ENCODE results near the gene ALOX5.

Gene ALOX5

GRCh38 chr10:45444022-45444421 lies 70.0 kb downstream of the ALOX5 start:
- DNase-seq: no peak

DNA sequence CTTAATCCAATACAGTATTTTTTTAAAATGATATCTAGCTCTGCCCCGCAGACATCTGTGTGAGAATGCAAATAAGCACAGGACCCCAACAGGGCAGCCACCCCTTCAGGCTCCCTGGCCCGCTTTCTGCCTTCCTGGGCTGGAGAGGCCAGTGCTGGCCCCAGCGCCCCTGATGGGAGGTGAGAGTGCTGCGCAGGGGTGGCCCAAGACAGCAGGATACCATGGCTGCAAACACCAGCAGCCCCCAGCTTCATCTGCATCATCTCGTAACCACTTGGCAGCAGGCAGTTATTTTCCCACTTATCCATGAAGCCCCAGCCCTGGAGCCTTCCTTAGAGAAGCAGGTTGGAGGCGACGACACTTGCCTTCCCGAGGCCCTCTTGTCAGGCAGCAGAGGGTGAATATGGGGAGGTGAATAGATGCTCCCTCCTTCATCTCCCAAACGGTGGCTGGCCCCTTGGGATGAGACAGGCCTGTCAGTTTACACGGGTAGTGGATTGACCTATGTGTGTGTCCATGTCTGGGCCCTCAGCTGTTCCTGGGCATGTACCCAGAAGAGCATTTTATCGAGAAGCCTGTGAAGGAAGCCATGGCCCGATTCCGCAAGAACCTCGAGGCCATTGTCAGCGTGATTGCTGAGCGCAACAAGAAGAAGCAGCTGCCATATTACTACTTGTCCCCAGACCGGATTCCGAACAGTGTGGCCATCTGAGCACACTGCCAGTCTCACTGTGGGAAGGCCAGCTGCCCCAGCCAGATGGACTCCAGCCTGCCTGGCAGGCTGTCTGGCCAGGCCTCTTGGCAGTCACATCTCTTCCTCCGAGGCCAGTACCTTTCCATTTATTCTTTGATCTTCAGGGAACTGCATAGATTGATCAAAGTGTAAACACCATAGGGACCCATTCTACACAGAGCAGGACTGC lies 71.2 kb downstream of the ALOX5 start:
- DNase-seq: no peak

DNA sequence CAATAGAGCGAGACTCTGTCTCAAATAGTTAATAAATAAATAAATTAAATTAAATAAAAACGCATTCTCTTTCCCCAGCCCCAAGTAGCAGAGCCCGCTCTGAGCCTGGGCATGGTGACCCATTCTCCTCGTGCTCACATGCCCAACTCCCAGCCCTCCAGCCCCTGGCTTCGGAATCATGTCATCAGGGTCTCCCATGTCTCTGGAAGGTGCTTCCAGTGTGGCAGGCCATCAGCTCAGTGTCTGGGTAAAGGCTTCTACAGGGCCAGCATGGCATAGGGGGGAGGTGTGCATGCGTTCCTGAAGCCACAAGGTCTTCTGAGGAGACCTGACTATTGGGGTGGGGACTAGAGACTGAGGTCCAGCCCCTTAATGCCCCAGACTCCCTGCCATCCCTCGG lies 72.8 kb downstream of the ALOX5 start:
- no peak for DNase-seq

- no peak for DNase-seq
Measured at GRCh38 chr10:45447416-45447815, 73.4 kb downstream of the ALOX5 start.

GRCh38 chr10:45450866-45451265 lies 76.8 kb downstream of the ALOX5 start:
- no peak for DNase-seq

- DNase-seq: no peak
Measured at GRCh38 chr10:45451407-45451806, 77.4 kb downstream of the ALOX5 start.

GRCh38 chr10:45452268-45452667 lies 78.3 kb downstream of the ALOX5 start:
- DNase-seq: no peak

DNA sequence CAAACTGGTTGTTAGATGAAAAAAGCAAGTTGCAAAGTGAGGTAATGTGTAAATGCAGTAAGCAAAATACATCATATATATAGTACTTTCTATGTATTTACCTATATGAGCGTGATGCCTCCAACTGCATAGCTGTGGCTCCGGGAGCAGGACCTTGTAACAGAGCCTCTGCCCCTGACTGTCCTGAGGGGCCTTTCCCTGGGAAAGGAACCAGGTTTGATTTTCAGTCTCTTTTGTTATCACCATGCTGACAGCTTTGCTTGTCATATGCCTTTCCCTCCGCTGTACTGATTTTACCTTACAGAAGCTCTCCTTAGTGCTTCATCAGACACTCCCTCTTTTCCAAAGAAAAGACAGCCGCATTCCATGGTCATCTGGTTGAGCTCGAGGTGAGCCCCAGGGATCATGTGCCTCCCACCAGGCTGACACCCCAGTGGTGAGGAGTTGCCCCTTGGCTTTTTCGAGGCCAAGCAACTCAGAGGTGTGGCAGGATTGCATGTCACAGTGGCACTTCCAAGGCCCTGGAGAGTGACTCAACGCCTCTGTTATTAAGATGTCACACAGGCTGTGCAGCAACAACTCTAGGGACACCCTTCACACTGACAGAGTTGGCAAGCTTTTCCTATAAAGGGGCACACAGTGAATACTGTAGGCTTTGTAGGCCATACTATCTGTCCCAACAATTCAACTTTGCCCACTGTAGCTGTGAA lies 78.9 kb downstream of the ALOX5 start:
- no peak for DNase-seq

DNA sequence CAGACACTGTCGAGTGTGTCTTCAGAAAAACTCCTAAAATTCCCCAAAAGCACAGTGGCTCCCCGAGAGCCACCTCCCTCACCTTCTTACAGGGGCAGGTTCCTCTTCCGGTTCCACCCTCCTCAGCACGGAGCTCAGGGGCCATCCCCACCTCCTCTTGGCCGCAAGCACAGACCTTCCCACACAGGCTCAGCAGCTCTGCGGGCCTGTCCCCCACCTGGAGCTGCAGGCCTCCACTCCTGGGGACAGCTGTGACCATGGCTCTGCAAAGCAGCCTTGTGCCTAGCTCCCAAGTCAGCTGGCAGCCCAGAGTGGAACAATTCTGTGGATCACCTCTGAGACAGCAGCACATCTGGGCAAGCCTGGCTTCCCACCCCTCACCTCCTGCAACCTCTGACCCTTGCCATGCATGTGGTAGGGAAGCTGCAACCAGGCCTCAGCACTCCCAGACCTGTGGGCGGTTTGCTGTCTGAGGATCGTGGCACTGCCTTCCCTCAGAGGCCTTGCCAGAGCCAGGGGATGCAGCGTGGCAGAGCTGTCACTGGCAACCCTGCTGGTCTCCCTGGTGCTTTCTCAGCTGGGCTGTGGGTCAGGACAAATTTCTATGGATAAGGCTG lies 79.7 kb downstream of the ALOX5 start:
- DNase-seq: no peak

DNA sequence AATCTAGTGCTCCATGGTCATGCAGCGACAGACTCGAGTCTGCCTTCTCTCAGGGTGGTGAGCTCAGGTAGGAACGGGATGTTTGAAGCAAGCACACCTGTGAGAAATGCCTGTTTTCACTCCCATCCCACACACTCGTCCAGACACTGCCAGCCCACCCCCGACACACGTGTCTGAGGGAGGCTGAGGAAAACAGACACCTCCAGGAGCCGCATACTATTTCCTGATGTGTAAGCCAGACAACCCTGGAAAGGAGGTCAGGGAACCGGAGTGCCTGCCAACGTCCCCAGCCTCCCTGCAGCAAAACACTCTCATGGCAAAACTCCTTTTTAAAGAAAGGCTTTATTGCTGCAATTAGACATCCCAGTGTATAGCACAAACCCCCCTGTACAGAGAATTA lies 80.2 kb downstream of the ALOX5 start:
- no peak for DNase-seq

DNA sequence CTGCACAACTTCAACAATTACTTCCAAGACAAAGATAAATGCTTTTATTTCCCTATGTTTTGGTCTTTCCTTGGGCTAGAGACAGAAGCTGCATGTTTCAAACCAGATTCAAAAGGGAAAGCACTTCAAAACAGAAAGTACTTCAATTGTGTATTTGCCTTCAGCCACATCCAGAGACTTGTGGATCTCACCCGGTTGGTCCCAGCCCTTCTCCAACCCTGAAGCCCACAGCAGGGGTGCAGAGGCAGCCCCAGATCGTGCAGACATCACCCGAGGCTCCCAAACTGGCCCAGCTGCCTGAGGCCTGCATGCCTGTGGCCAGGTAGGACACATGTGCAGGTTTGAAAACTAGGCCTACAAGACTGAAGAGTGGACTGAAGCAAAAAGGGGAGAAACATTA lies 80.8 kb downstream of the ALOX5 start:
- DNase-seq: no peak

DNA sequence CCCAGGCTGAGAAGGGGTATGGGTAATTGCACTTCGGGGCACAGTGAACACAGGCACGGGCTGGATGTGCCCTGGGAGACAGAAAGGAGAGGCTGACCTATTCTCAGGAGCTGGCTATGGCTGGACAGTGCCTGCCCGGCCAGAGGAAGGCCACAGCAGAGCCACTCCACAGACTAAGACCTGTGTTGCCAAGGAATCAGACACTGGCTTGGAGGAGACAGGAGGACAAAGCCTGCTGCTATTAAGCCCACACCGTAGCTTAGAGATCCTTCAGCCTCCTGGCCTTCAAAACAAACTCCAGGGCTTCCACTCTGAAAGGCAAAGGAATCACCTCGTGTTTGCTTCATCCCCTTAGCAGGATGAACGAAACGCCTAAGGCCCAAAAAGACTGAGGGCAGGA lies 82.2 kb downstream of the ALOX5 start:
- DNase-seq: no peak

DNA sequence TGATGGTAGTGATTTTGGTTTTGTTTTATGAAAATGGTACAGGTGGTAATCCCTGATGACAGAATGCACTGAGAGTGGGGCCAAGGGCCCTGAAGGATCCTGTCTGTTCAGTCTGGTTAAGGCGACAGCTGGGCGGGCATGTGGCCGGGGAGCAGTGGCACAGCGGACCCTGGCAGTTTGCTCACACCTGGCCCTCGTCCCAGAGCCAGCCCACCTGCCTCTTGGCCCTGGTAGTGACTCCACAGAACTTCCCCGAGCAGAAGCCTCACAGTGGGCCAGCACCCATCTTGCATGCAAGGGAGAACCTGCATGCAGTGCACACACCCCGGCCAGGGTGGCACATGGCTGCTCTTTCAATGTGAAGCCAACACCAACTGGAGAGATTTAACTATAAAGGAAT lies 82.8 kb downstream of the ALOX5 start:
- no peak for DNase-seq

DNA sequence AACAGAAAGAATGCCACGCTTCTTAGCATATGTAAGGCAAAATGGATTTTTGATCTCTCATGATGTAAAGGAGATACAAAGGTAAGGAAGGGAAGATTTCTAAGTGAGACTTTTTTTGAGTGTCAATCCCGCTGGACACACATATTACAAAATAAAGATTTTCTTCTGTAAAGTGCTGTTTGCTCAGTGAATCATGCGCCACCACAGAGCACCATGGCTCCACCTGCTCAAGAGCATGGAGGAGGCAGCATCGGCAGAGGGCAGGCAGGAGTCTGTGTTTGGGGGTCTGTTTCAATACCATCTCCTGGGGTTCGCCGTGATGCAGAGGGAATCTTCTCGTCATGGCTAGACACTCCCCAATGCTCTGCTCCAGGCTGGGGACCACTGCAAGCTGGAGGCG lies 83.5 kb downstream of the ALOX5 start:
- no peak for DNase-seq

DNA sequence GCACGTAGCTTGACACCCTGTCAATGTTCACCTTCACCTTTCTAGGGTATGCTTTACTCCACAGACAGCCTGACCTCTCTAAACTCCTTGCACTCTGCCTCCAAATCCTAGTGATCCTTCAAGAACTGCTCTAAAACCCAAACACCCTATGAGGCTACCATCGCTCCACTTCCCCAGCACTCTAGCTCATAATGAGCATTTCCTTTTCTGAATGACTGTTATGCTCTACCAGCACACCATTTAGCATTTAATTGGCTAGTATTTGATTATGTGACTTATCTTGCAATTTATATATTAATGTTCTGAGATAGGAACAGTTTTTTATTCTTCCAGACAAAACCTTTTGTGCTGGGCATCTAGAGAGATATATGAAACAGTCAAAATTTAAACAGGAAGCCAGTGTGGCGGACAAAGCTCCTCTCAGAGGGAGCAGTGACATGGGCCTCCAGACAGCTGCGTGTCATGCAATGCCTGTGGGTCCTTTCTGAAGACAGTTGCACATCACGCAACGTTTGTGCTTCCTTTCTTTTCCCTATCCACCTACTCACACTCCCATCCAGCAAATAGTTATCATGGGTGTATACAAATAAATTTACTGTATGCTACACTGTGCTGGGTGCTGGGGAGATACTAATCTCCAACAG lies 86.3 kb downstream of the ALOX5 start:
- no peak for DNase-seq

DNA sequence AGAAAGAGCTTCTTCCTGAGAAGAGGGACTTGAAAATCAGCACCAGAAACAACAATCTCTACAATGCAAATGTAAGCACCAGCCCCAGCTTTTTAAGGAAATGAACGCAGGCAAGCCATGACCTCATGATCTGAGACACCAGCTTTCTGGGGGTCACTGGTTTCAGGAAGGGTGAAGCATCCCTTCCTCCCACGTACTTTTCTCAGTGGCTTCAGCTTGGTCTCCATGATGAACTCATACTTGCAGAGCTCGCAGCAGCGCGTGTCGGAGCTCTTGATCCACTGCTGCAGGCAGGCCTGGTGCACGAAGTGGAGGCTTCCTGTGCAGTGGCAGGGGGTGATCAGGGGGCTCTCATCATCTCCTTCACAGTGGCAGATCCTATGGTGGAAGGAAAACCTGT lies 87.0 kb downstream of the ALOX5 start:
- no peak for DNase-seq

GRCh38 chr10:45463244-45464116 lies 89.5 kb downstream of the ALOX5 start:
- no peak for DNase-seq

GRCh38 chr10:45464958-45465567 lies 91.0 kb downstream of the ALOX5 start:
- DNase-seq: peak; percentile 27 to 57 (median 44)

- no peak for DNase-seq
Measured at GRCh38 chr10:45466784-45467183, 92.8 kb downstream of the ALOX5 start.

- DNase-seq: no peak
Measured at GRCh38 chr10:45468079-45468478, 94.1 kb downstream of the ALOX5 start.

- peak in 2 of 4 experiments; percentile 16 to 36 for DNase-seq
Measured at GRCh38 chr10:45470098-45471012, 96.3 kb downstream of the ALOX5 start.
